GM12878 (cell line): Measurements from ENCODE around the gene GSS. TPM values are rescaled to one million over a fixed set of nuclear protein-coding genes. Genes with fewer than 3 reads are reported as not detected.

Experiments
- ATAC-seq: fragments of 200-7000 bp; cut with Tn5 transposase; 3 replicates; pipeline ENCODE4 v1.9.1; 2020; ENCODE audit warnings: mild to moderate bottlenecking, moderate library complexity
- BruUV-seq: library from RNA; stranded (reverse); fragments of 400-500 nt; replicated peaks from 2 replicates; lab custom pipeline; 2021; lab: Mats Ljungman, UMichigan
- CTCF ChIA-PET: fragments of 300-600 bp; sonication (Branson Sonifier 250); formaldehyde crosslinking; extraction: SDS; loops from one replicate; lab custom pipeline; 2021; ENCODE audit warnings: inconsistent platforms; lab: Yijun Ruan, JAX
- POLR2A ChIA-PET: fragments of 350-600 bp; formaldehyde crosslinking; extraction: SDS; loops from one replicate; lab custom pipeline; 2021; ENCODE audit warnings: inconsistent platforms; lab: Charles Lee
- RAD21 ChIA-PET: fragments of 300-600 bp; sonication (Branson Sonifier 250); formaldehyde crosslinking; loops from one replicate; lab custom pipeline; 2023; ENCODE audit warnings: antibody characterized with exemption; ENCODE audit not compliant: unreplicated experiment; lab: Charles Lee
- SMC1A ChIA-PET: fragments of 300-600 bp; sonication (Branson Sonifier 250); formaldehyde crosslinking; loops from one replicate; lab custom pipeline; 2023; ENCODE audit not compliant: unreplicated experiment, uncharacterized antibody; lab: Charles Lee
- DNase-seq: peaks from one replicate; pipeline ENCODE4 v3.0.0-alpha.2; 2011; ENCODE audit warnings: low read depth, low spot score
- FAIRE-seq: peaks from 3 replicates; lab custom pipeline; 2011; peaks lifted over from hg19 to GRCh38; lab: Jason Lieb, UNC
- H2AFZ ChIP-seq: 2 replicates; pipeline ENCODE4 v1.6.0; 2011; ENCODE audit warnings: low read depth, low read length, control low read depth; ENCODE audit not compliant: control insufficient read depth
- H3K27ac ChIP-seq: 2 replicates; pipeline ENCODE4 v1.5.1; 2011; ENCODE audit warnings: control low read depth; ENCODE audit not compliant: control insufficient read depth, insufficient read depth
- H3K27me3 ChIP-seq, 2 experiments: replicated peaks in 1 of 2; 2 replicates each; pipeline versions ENCODE4 v1.6.0 to v1.6.1; 2011; ENCODE audit warnings: low read length in 1 of 2; ENCODE audit not compliant: control insufficient read depth in 2 of 2, insufficient read depth in 2 of 2
- H3K36me3 ChIP-seq, 2 experiments: 2 replicates each; pipeline ENCODE4 v1.5.1; 2011; ENCODE audit warnings: low read length in 1 of 2; ENCODE audit not compliant: control insufficient read depth in 2 of 2, insufficient read depth in 2 of 2
- H3K4me1 ChIP-seq: 2 replicates; pipeline ENCODE4 v1.6.1; 2011; ENCODE audit warnings: mild to moderate bottlenecking, low read length, moderate library complexity, mixed read lengths; ENCODE audit not compliant: control insufficient read depth, insufficient read depth
- H3K4me2 ChIP-seq: 2 replicates; pipeline ENCODE4 v1.6.0; 2011; ENCODE audit warnings: control low read depth; ENCODE audit not compliant: control insufficient read depth, insufficient read depth
- H3K4me3 ChIP-seq: fragments of 200-600 bp; sonication (generic); 2 replicates; pipeline ENCODE4 v1.5.1; 2016
- H3K79me2 ChIP-seq: 2 replicates; pipeline ENCODE4 v1.6.0; 2011; ENCODE audit warnings: low read length; ENCODE audit not compliant: control insufficient read depth, insufficient read depth
- H3K9ac ChIP-seq: 2 replicates; pipeline ENCODE4 v1.8.0; 2011; ENCODE audit warnings: low read length, control low read depth, mixed read lengths; ENCODE audit not compliant: control insufficient read depth, insufficient read depth
- H3K9me3 ChIP-seq: replicated peaks from 3 replicates; pipeline ENCODE4 v1.5.1; 2011; ENCODE audit warnings: mild to moderate bottlenecking, low read length; ENCODE audit not compliant: control insufficient read depth, insufficient read depth
- H4K20me1 ChIP-seq: 2 replicates; pipeline ENCODE4 v1.6.0; 2011; ENCODE audit not compliant: control insufficient read depth, insufficient read depth
- BACH1 ChIP-seq: fragments of 450-650 bp; IDR thresholded peaks from 2 replicates; pipeline ENCODE4 v1.6.1; 2017; ENCODE audit warnings: mild to moderate bottlenecking, borderline replicate concordance
- FOXK2 ChIP-seq: fragments of 450-650 bp; IDR thresholded peaks from 2 replicates; pipeline ENCODE4 v1.6.1; 2017; ENCODE audit warnings: mild to moderate bottlenecking, moderate library complexity
- JUND ChIP-seq: IDR thresholded peaks from 2 replicates; pipeline ENCODE4 v1.6.1; 2012; ENCODE audit warnings: low read depth, mild to moderate bottlenecking, low read length, improper control_type of control experiment, moderate library complexity
- MEF2B ChIP-seq: fragments of 450-650 bp; IDR thresholded peaks from 2 replicates; pipeline ENCODE4 v1.6.1; 2018; ENCODE audit warnings: mild to moderate bottlenecking, moderate library complexity; ENCODE audit not compliant: partially characterized antibody, poor library complexity, severe bottlenecking
- POLR2AphosphoS5 ChIP-seq: IDR thresholded peaks from 2 replicates; pipeline ENCODE4 v1.6.1; 2011; ENCODE audit warnings: mild to moderate bottlenecking, low read length, inconsistent platforms
- RCOR1 ChIP-seq: conservative IDR thresholded peaks from 2 replicates; pipeline ENCODE4 v1.6.1; 2012; ENCODE audit warnings: low read depth, low read length, improper control_type of control experiment
- SMARCA5 ChIP-seq: fragments of 450-650 bp; IDR thresholded peaks from 2 replicates; pipeline ENCODE4 v1.6.1; 2017; ENCODE audit warnings: mild to moderate bottlenecking
- SMC3 ChIP-seq: IDR thresholded peaks from 2 replicates; pipeline ENCODE4 v1.6.1; 2011; ENCODE audit warnings: low read length, improper control_type of control experiment, borderline replicate concordance
- WRNIP1 ChIP-seq: IDR thresholded peaks from 2 replicates; pipeline ENCODE4 v1.6.1; 2011; ENCODE audit warnings: low read depth, low read length, improper control_type of control experiment, borderline replicate concordance
- WGBS: methylation state at CpG from one replicate; pipeline ENCODE4 v1.1.6; 2016; ENCODE audit warnings: low lambda C conversion rate; ENCODE audit not compliant: insufficient replicate concordance, insufficient coverage; ENCODE audit errors: missing lambda C conversion rate; 5-methylcytosine and 5-hydroxymethylcytosine counted together
- in situ Hi-C: fragments of 300-500 bp; cut with MboI; formaldehyde crosslinking; loops from 9 replicates; pipeline ENCODE4 v1.14.3; 2018; ENCODE audit warnings: mixed read lengths
- intact Hi-C: fragments of 100-400 bp; cut with micrococcal nuclease; formaldehyde crosslinking; loops from one replicate; pipeline ENCODE4 v1.14.2; 2022; ENCODE audit not compliant: unreplicated experiment
- polyA plus RNA-seq, 11 experiments: library from polyadenylated mRNA; depleted of rRNA in 4 of 11; unstranded in 6 of 11; stranded (reverse) in 5 of 11; fragments of >200 nt; fragmentation: Nextera tagmentation in 4 of 11; fragmentation: Illumina TruSeq in 1 of 11; extraction: Ambion mirVana in 4 of 11; extraction: Trizol in 1 of 11; gene quantifications; 1 replicate in 1 of 11; 2 replicates in 10 of 11; pipeline versions ENCODE4 v1.2.1 to v1.2.3, GENCODE V29; 2011 to 2016; ENCODE audit warnings: inconsistent platforms in 2 of 11, missing spikeins in 2 of 11, low read depth in 1 of 11
- total RNA-seq, 4 experiments: library from RNA; depleted of rRNA in 3 of 4; stranded (reverse); fragments of >200 nt in 3 of 4; fragmentation: Illumina TruSeq in 1 of 4; extraction: Trizol in 1 of 4; gene quantifications; 2 replicates each; pipeline versions ENCODE4 v1.2.1 to v1.2.3, GENCODE V29; 2013 to 2021
- TF ChIP-seq, protein P1 (sequence below): IDR thresholded peaks from 2 replicates; pipeline ENCODE4 v1.6.1; 2012; ENCODE audit warnings: low read length, inconsistent platforms

Gene GSS
- total and polyA plus RNA-seq, 10 of the 15 experiments (the other 5 are each of a cell fraction or from before 2014, with no cell fraction given): 12.7 to 120 (median 67.4) TPM

DNA sequence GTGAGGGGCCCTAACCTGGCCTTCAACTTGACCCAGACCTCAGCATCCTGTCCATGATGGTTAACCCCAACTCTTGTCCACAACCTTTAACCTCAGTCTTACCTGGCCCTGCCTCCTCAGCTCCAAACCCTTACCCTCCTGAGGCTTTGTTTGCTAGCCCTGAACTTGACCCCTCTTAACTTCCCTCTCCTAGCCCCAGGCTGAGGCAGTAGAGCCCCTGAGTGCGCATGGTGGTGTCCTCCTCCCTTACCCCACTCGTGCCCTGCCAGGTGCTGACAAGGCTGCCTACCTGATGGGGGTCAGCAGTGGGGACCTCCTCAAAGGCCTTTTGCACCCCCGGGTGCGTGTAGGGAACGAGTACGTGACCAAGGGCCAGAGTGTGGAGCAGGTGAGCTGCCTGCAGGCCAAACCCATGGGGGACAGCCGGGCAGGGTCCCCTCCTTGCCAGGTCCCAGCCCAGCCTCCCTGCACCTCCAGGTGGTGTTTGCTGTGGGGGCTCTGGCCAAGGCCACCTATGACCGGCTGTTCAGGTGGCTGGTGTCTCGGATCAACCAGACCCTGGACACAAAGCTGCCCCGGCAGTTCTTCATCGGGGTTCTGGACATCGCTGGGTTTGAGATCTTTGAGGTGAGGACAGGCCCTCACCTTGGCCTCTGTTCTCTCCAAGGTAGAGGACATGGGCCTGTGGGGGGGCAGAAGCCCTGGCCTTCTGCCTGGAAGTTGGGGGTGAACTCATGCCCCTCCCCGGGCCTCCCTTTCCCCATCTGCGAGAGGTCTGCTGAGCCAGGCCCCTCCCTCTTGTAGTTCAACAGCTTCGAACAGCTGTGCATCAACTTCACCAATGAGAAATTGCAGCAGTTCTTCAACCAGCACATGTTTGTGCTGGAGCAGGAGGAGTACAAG, 31.9 kb upstream of the GSS start:
- Histone ChIP-seq H3K4me2 (no peak overlapping the region), H3K79me2 (no peaks in the 10 kb centered on the region), H3K9me3 (no peaks in the 10 kb centered on the region), H3K4me3 (no peak overlapping the region), H3K27ac (no peak overlapping the region), H3K27me3 (no peaks in the 10 kb centered on the region), H3K9ac (no peak overlapping the region), H3K36me3 (no peaks in the 10 kb centered on the region)
- RAD21 ChIA-PET: no interaction called here
- intact Hi-C loops: no loop called here
- 66% methylated on average over 15 of the region's 15 CpGs for WGBS
- CTCF ChIA-PET: no interaction called here
- no peak for DNase-seq
- in situ Hi-C loops: no loop called here
- no peak for FAIRE-seq
- SMC1A ChIA-PET: no interaction called here
- POLR2A ChIA-PET: no interaction called here
- BruUV-seq: no TSS peak
- no peak for ATAC-seq
- TF ChIP-seq WRNIP1 (no peak), MEF2B (no peak), SMARCA5 (no peak)
- TF ChIP-seq, all 136 proteins: peak for 0
- Histone ChIP-seq H3K4me1 (no peaks in the 10 kb centered on the region), H4K20me1 (no peaks in the 10 kb centered on the region), H2AFZ (no peak overlapping the region)

- intact Hi-C loops: no loop called here
- ChIA-PET RAD21 (no interaction called here), SMC1A (no interaction called here), CTCF (no interaction called here), POLR2A (no interaction called here)
- ATAC-seq (no peak), FAIRE-seq (no peak), DNase-seq (no peak)
- Histone ChIP-seq H3K27ac (no peak overlapping the region), H3K4me2 (no peak overlapping the region), H3K9ac (no peak overlapping the region), H3K4me1 (no peaks in the 10 kb centered on the region), H3K36me3 (no peaks in the 10 kb centered on the region), H3K9me3 (no peaks in the 10 kb centered on the region), H2AFZ (no peak overlapping the region), H4K20me1 (no peaks in the 10 kb centered on the region), H3K27me3 (no peaks in the 10 kb centered on the region), H3K79me2 (no peaks in the 10 kb centered on the region), H3K4me3 (no peak overlapping the region)
- in situ Hi-C loops: no loop called here
- 65% methylated on average over 24 of the region's 24 CpGs for whole genome bisulfite sequencing
- no TSS peak for BruUV-seq
- TF ChIP-seq, protein P1, sequence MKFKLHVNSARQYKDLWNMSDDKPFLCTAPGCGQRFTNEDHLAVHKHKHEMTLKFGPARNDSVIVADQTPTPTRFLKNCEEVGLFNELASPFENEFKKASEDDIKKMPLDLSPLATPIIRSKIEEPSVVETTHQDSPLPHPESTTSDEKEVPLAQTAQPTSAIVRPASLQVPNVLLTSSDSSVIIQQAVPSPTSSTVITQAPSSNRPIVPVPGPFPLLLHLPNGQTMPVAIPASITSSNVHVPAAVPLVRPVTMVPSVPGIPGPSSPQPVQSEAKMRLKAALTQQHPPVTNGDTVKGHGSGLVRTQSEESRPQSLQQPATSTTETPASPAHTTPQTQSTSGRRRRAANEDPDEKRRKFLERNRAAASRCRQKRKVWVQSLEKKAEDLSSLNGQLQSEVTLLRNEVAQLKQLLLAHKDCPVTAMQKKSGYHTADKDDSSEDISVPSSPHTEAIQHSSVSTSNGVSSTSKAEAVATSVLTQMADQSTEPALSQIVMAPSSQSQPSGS: no peak
- no peak for TF ChIP-seq POLR2AphosphoS5
- no peak for TF ChIP-seq BACH1
- TF ChIP-seq JUND: no peak
- no peak for TF ChIP-seq FOXK2
- no peak for TF ChIP-seq SMC3
- TF ChIP-seq RCOR1: no peak
Observed at GRCh38 chr20:34986311-34987287, 31.0 kb upstream of the GSS start.
